ENCODE data around the gene AKT2. TPM values are rescaled to one million over a fixed set of nuclear protein-coding genes. Genes with fewer than 3 reads are reported as not detected.

AKT2 gene
- total RNA-seq, 2 donors from 2014 or later, result 190 to 208 TPM

GRCh38 chr19:40214936-40215335, 70.2 kb downstream of the AKT2 start:
- no peak overlapping the region for H3K27ac ChIP-seq (ENCODE audit: low read depth, low read length)
- Mint-ChIP-seq H3K36me3 (ENCODE audit: low read depth) (peaks cover 25% of the 10 kb centered on the region), H3K27me3 (ENCODE audit: insufficient read depth) (peaks cover 38% of the 10 kb centered on the region), H3K9me3 (no peaks in the 10 kb centered on the region), H3K27ac (no peak overlapping the region), H3K4me3 (no peak overlapping the region), H3K4me1 (no peaks in the 10 kb centered on the region)
- H3K4me3 ChIP-seq (ENCODE audit: low read length), result no peak overlapping the region
- no peak for DNase-seq
- no peaks in the 10 kb centered on the region for H3K4me1 ChIP-seq (ENCODE audit: control insufficient read depth, insufficient read depth, low read length)
- WGBS, 2 experiments (ENCODE audit: insufficient coverage in 1 of 2, insufficient read length in 1 of 2), result 93% methylated on average over 2 to 22 of the region's 22 CpGs
- peaks cover 4% of the 10 kb centered on the region for H3K36me3 ChIP-seq (ENCODE audit: control insufficient read depth, insufficient read depth, low read length)
- TF ChIP-seq, protein P1, sequence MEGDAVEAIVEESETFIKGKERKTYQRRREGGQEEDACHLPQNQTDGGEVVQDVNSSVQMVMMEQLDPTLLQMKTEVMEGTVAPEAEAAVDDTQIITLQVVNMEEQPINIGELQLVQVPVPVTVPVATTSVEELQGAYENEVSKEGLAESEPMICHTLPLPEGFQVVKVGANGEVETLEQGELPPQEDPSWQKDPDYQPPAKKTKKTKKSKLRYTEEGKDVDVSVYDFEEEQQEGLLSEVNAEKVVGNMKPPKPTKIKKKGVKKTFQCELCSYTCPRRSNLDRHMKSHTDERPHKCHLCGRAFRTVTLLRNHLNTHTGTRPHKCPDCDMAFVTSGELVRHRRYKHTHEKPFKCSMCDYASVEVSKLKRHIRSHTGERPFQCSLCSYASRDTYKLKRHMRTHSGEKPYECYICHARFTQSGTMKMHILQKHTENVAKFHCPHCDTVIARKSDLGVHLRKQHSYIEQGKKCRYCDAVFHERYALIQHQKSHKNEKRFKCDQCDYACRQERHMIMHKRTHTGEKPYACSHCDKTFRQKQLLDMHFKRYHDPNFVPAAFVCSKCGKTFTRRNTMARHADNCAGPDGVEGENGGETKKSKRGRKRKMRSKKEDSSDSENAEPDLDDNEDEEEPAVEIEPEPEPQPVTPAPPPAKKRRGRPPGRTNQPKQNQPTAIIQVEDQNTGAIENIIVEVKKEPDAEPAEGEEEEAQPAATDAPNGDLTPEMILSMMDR (conservative IDR thresholded peaks at IDR 0.05), result no peak
- H3K9ac ChIP-seq (ENCODE audit: extremely low read depth, low read length, poor library complexity, severe bottlenecking), result no peak overlapping the region
- H3K9me3 ChIP-seq (ENCODE audit: control insufficient read depth, low read length), result no peaks in the 10 kb centered on the region
- peaks cover 40% of the 10 kb centered on the region for H3K27me3 ChIP-seq (ENCODE audit: control insufficient read depth, insufficient read depth, low read length, poor library complexity, severe bottlenecking)

DNA sequence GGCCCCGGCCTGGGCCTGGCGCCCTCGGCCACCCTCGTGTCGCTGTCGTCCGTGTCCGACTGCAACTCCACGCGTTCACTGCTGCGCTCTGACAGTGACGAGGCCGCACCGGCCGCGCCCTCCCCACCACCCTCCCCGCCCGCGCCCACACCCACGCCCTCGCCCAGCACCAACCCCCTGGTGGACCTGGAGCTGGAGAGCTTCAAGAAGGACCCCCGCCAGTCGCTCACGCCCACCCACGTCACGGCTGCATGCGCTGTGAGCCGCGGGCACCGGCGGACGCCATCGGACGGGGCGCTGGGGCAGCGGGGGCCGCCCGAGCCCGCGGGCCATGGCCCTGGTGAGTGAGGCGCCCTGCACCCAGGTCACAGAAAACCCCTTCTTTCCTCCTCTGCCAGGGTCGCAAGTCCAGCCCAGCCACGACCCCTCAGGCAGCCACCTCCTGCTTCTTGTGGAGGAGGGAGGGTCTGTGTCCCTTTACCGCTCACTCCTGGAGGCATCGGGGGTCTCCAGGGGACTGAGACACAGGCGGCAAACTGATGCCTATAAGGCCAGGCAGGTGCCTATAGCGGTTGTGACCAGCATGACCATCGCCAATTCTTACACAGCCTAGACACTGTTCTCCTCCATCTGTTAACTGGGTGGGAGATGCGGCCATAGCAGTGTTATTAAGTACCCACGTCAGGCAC, 71.1 kb downstream of the AKT2 start:
- Mint-ChIP-seq H3K4me1 (no peaks in the 10 kb centered on the region), H3K36me3 (ENCODE audit: low read depth) (peaks cover 31% of the 10 kb centered on the region), H3K27me3 (ENCODE audit: insufficient read depth) (peaks cover 29% of the 10 kb centered on the region), H3K27ac (no peak overlapping the region), H3K9me3 (no peaks in the 10 kb centered on the region), H3K4me3 (no peak overlapping the region)
- TF ChIP-seq, protein P1 (conservative IDR thresholded peaks at IDR 0.05), result no peak
- H3K9ac ChIP-seq (ENCODE audit: extremely low read depth, low read length, poor library complexity, severe bottlenecking), result no peak overlapping the region
- H3K4me1 ChIP-seq (ENCODE audit: control insufficient read depth, insufficient read depth, low read length), result no peaks in the 10 kb centered on the region
- peaks cover 4% of the 10 kb centered on the region for H3K36me3 ChIP-seq (ENCODE audit: control insufficient read depth, insufficient read depth, low read length)
- no peaks in the 10 kb centered on the region for H3K9me3 ChIP-seq (ENCODE audit: control insufficient read depth, low read length)
- no peak overlapping the region for H3K27ac ChIP-seq (ENCODE audit: low read depth, low read length)
- no peak overlapping the region for H3K4me3 ChIP-seq (ENCODE audit: low read length)
- peaks cover 31% of the 10 kb centered on the region for H3K27me3 ChIP-seq (ENCODE audit: control insufficient read depth, insufficient read depth, low read length, poor library complexity, severe bottlenecking)
- DNase-seq, result no peak
- WGBS, 2 experiments (ENCODE audit: insufficient coverage in 1 of 2, insufficient read length in 1 of 2), result 95 to 98% methylated on average over 13 to 49 of the region's 50 CpGs

GRCh38 chr19:40213251-40213829, 71.8 kb downstream of the AKT2 start:
- Mint-ChIP-seq H3K27ac (no peak overlapping the region), H3K36me3 (ENCODE audit: low read depth) (peaks cover 36% of the 10 kb centered on the region), H3K4me1 (no peaks in the 10 kb centered on the region), H3K9me3 (no peaks in the 10 kb centered on the region), H3K27me3 (ENCODE audit: insufficient read depth) (peaks cover 22% of the 10 kb centered on the region), H3K4me3 (no peak overlapping the region)
- H3K9me3 ChIP-seq (ENCODE audit: control insufficient read depth, low read length), result no peaks in the 10 kb centered on the region
- no peak for DNase-seq
- no peaks in the 10 kb centered on the region for H3K4me1 ChIP-seq (ENCODE audit: control insufficient read depth, insufficient read depth, low read length)
- H3K27me3 ChIP-seq (ENCODE audit: control insufficient read depth, insufficient read depth, low read length, poor library complexity, severe bottlenecking), result peaks cover 24% of the 10 kb centered on the region
- H3K36me3 ChIP-seq (ENCODE audit: control insufficient read depth, insufficient read depth, low read length), result peaks cover 8% of the 10 kb centered on the region
- H3K4me3 ChIP-seq (ENCODE audit: low read length), result no peak overlapping the region
- TF ChIP-seq, protein P1 (conservative IDR thresholded peaks at IDR 0.05), result no peak
- no peak overlapping the region for H3K9ac ChIP-seq (ENCODE audit: extremely low read depth, low read length, poor library complexity, severe bottlenecking)
- no peak overlapping the region for H3K27ac ChIP-seq (ENCODE audit: low read depth, low read length)
- 95 to 97% methylated on average over 44 to 53 of the region's 53 CpGs for WGBS, 2 experiments (ENCODE audit: insufficient coverage in 1 of 2, insufficient read length in 1 of 2)
